A549 treated with DMSO at 1 μM for 4 hours (cell line): ENCODE data around the gene RNF225. TPM values are rescaled to one million over a fixed set of nuclear protein-coding genes. Genes with fewer than 3 reads are reported as not detected.

Source experiments
- total RNA-seq: library from RNA; stranded (reverse); fragments of 200-300 nt; extraction: Qiagen RNA extraction; gene quantifications from 5 replicates; pipeline ENCODE4 v1.2.3, GENCODE V29; 2022; ENCODE audit warnings: low read depth

RNF225 gene
- total RNA-seq: 0.13 to 0.22 TPM in 2 of 5 replicates, not detected in the others

GRCh38 chr19:58395220-58395978 lies at the start of gene RNF225:
TSS of gene RNF225 (plus strand) at chr19:58395656. CDS start at chr19:58396090, 434 bp downstream.

DNA sequence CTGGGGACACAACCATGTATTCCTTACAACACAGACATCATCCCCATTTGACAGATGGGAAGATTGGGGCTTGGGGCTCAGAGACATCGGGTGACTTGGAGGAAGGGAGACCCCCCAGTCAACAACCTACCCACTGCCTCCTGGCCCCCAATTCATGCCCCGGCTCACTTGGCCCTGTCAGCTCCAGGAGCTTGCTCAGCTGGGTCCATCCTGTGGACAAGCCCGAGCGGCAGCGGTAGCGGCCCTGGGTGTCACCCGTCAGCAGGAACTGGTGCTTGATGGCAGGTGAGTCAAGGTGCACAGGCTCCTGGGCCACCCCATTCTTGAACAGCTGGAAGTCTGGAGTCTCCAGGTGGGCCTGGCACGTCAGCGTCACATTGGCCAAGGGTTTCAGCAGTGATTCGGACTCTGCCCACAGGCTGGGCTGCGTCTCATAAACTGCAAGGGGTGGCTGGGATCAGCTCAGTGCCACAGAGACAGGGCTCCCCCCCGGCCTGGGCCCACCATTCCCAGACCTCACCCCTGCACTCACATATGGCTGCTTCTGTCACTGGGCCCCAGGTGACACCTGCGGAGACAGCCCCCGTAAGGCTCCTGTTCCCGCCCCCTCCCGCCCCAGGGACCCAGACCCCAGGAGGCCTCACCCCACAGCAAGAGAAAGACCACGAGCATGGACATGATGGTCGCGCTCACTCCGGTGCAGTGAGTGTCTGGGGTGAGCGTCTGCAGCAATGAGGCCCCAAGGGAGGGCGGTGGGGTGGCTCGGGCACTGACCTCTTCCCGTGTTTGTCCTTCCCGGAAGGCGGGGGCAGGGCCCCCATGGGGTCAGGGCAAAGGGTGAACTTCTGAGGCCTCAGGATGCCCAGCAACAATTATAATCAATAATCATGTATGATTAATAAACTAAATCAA lies 42.4 kb upstream of the RNF225 start, which contains the start of gene A1BG:
Gene A1BG (minus strand): TSS at position 733 of the 912 bp plus-strand sequence. CDS start 55 bp downstream, at position 678.

DNA sequence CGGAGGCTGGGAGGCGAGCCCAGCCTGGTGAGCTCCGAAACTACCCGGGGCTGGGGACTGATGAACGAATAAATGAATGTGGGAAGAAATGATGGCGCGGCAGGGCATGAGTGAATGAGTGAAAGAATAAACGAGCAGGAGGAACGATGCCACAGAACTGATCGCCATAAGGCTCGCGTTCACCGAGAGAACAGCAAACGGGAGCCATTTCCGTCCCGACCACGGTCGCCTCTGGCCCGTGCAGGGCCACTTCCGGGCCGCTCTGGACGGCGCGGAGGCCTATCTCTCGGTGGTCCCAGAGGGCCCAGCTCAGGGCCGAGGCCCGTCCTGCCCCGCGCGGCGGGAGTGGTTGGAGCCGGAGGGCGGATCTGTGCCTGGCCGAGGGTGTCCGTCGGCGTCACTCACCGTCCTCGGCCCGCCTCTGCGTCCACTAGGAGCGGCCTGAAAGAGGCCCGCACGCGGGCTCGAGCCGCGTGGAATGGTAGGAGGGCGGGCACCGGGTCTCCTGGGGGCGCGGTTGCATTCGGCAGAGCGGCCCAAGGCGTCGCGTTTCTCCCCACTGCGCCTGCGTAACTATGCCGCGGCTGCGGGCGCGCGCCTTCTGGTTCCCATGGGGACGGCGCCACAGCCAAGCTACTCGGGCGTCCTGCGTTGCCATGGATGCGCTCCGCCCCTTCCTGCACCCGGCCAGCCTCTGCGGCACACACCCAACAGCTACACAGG lies 33.0 kb upstream of the RNF225 start, which contains the start of gene ZNF497:
Gene ZNF497 (minus strand): TSS at position 480 of the 723 bp plus-strand sequence. CDS start 5,116 bp downstream, outside the sequence.

DNA sequence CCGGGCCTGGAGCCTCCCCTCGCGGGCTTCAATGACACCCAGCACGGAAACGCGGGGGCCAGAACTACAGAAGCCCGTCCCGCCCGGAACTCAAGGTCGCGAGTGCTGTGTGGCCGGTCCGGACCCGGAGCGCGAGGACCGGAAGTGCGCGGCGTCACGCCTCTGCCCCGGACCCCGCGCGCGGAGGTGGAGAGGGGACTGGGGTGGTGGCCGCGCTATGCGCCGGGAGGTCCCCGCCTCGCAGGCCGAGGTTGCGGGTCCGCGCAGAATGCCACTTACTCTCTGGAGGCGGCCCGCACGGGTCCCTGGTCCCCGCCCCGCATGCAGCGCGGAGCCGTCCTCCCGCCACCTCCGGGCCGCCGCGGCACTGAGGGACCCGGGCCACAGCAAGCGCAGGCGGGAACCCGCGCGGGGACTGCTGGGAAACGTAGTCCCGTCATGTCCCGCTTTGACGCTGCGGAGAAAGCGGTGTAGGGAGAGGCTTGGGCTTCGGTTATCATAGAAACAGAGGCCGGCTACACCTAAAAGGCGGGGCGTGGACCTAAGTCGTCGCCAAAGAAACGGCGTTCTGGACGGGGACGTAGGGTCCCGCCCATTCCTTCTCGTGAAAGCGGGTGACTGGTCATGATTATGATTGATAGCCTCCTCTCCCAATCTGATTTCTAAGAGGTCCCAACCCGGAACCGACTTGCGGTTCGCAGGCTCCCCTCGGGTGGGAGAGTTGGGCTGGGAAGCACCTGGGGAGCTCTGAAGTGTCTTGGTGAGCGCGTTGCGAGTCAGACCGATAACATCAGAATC lies 14.6 kb upstream of the RNF225 start, which contains the start of gene ZNF837:
Gene ZNF837 (minus strand): TSS at position 369 of the 798 bp plus-strand sequence. CDS start 11,698 bp downstream, outside the sequence.

GRCh38 chr19:58386576-58387337 lies 8.7 kb upstream of the RNF225 start, which contains the start of gene RPS5:
TSS of gene RPS5 (plus strand) at chr19:58387269. CDS start at chr19:58388138, 869 bp downstream.

DNA sequence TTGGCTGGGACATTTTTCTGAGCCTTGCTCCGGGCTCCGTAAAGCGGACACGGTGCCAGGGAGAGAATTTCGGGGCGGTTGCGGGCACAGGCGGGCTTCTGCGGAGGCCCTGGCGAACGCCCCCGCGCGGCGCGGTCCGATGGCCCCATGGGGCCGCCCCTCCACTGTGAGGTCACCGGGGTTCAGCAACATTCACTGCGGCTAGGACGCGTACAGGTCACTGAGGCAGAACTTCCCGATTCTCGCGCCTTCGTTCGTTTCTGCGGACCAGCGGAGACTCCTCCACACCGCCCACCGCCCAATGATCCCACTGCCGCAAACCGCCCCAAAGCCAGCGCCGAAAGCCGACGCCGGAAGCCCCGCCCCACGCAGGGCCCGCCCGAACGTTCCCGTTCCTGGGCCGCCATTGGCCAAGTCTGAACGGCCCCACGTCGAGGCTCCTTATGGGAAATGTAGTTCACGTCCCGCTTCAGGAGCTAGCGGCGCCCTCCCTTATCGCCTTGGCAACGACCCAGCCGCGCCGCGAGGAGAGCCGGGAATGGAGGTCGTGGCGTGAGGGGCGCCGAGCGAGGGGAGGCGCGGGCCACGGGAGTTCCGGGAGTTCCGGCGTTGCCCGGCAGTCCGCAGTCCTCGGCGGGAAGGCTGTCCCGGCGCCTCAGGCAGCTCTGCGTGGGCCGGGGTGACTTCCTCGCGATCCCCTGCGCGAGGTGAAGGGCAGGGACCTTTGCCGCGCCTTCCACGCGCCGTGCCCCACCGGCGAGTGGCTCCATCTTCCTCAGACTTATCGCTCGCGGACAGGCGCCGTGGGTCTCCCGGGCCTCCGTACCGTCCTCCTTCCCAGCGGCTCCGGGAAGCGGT lies 12.9 kb downstream of the RNF225 start, which contains the start of gene ZNF584:
Gene ZNF584 (plus strand): TSS at position 498 of the 858 bp plus-strand sequence. CDS start 499 bp downstream, outside the sequence.

GRCh38 chr19:58439576-58440554 lies 44.4 kb downstream of the RNF225 start, which contains the start of gene ZNF132:
TSS of gene ZNF132 (minus strand) at chr19:58440153. CDS start at chr19:58439821, 332 bp downstream.

Other genes starting within 250 kb of the RNF225 start
- 2.9 to 3.3 TPM (median 3.1 TPM) in 5 replicates for gene ZNF329, start 244.9 kb upstream of the RNF225 start, total RNA-seq
- gene ZNF274, start 212.6 kb upstream of the RNF225 start, total RNA-seq: 14.5 to 16.5 TPM (median 15.7 TPM) in 5 replicates
- gene ZNF544, start 166.7 kb upstream of the RNF225 start, total RNA-seq: 11.6 to 24.4 TPM (median 19.0 TPM) in 5 replicates
- gene ZNF8, start 116.7 kb upstream of the RNF225 start, total RNA-seq: 1.3 to 1.5 TPM (median 1.3 TPM) in 5 replicates
- gene ERVK3-1, start 90.3 kb upstream of the RNF225 start, total RNA-seq: 90.7 to 110 TPM (median 98.8 TPM) in 5 replicates
- gene ZSCAN22, start 68.7 kb upstream of the RNF225 start, total RNA-seq: 2.1 to 3.3 TPM (median 2.9 TPM) in 5 replicates
- 9.9 to 13.7 TPM (median 12.2 TPM) in 5 replicates for gene A1BG, start 42.2 kb upstream of the RNF225 start, total RNA-seq
- gene ZNF497, start 32.9 kb upstream of the RNF225 start, total RNA-seq: 0.80 to 1.7 TPM (median 1.5 TPM) in 5 replicates
- 1.1 to 1.5 TPM (median 1.2 TPM) in 5 replicates for gene ZNF837, start 14.6 kb upstream of the RNF225 start, total RNA-seq
- 2,263 to 2,574 TPM (median 2,501 TPM) in 5 replicates for gene RPS5, start 8.4 kb upstream of the RNF225 start, total RNA-seq
- gene ZNF584, start 13.0 kb downstream of the RNF225 start, total RNA-seq: 18.6 to 22.4 TPM (median 18.8 TPM) in 5 replicates
- 0.07 to 0.16 TPM (median 0.08 TPM) in 4 of 5 replicates, not detected in the other for gene ZNF132, start 44.5 kb downstream of the RNF225 start, total RNA-seq
- 7.4 to 8.4 TPM (median 7.8 TPM) in 5 replicates for gene ZNF324B, start 56.0 kb downstream of the RNF225 start, total RNA-seq
- gene ZNF324, start 71.4 kb downstream of the RNF225 start, total RNA-seq: 9.1 to 11.9 TPM (median 9.7 TPM) in 5 replicates
- 11.7 to 14.6 TPM (median 13.1 TPM) in 5 replicates for gene ZNF446, start 80.7 kb downstream of the RNF225 start, total RNA-seq
- 24.4 to 34.2 TPM (median 28.6 TPM) in 5 replicates for gene SLC27A5, start 116.3 kb downstream of the RNF225 start, total RNA-seq
- gene ZBTB45, start 124.2 kb downstream of the RNF225 start, total RNA-seq: 11.6 to 19.5 TPM (median 16.8 TPM) in 5 replicates
- gene TRIM28, start 148.4 kb downstream of the RNF225 start, total RNA-seq: 659 to 835 TPM (median 753 TPM) in 5 replicates
- 183 to 204 TPM (median 191 TPM) in 5 replicates for gene CHMP2A, start 159.4 kb downstream of the RNF225 start, total RNA-seq
- 135 to 153 TPM (median 147 TPM) in 5 replicates for gene UBE2M, start 163.0 kb downstream of the RNF225 start, total RNA-seq
- 12.5 to 18.1 TPM (median 16.9 TPM) in 5 replicates for gene MZF1, start 177.7 kb downstream of the RNF225 start, total RNA-seq